HEK293T (cell line): Measurements from ENCODE around the gene PTGES3L.

Experiments
- ARNT ChIP-seq: fragments of 450-650 bp; IDR thresholded peaks from 2 replicates; pipeline ENCODE4 v1.6.1; 2017; ENCODE audit warnings: mild to moderate bottlenecking
- BHLHE40 ChIP-seq: fragments of 450-650 bp; IDR thresholded peaks from 2 replicates; pipeline ENCODE4 v1.6.1; 2016; ENCODE audit warnings: mild to moderate bottlenecking, moderate library complexity, borderline replicate concordance
- ELF4 ChIP-seq: fragments of 450-650 bp; IDR thresholded peaks from 2 replicates; pipeline ENCODE4 v1.6.1; 2017; ENCODE audit warnings: antibody characterized with exemption
- FOXA1 ChIP-seq: fragments of 450-650 bp; IDR thresholded peaks from 2 replicates; pipeline ENCODE4 v1.6.1; 2016; ENCODE audit warnings: mild to moderate bottlenecking
- FOXK2 ChIP-seq: fragments of 450-650 bp; IDR thresholded peaks from 2 replicates; pipeline ENCODE4 v1.6.1; 2016; ENCODE audit warnings: mild to moderate bottlenecking
- HDGF ChIP-seq: fragments of 450-650 bp; IDR thresholded peaks from 2 replicates; pipeline ENCODE4 v1.6.1; 2017; ENCODE audit warnings: antibody characterized with exemption, borderline replicate concordance
- NFRKB ChIP-seq: fragments of 450-650 bp; IDR thresholded peaks from 2 replicates; pipeline ENCODE4 v1.6.1; 2016; ENCODE audit warnings: mild to moderate bottlenecking, moderate library complexity
- SP1 ChIP-seq: fragments of 450-650 bp; IDR thresholded peaks from 2 replicates; pipeline ENCODE4 v1.6.1; 2017
- SUZ12 ChIP-seq: fragments of 450-650 bp; IDR thresholded peaks from 2 replicates; pipeline ENCODE4 v1.6.1; 2016; ENCODE audit warnings: mild to moderate bottlenecking
- TARDBP ChIP-seq: fragments of 450-650 bp; IDR thresholded peaks from 2 replicates; pipeline ENCODE4 v1.6.1; 2016

- TF ChIP-seq TARDBP (no peak), FOXK2 (no peak), SP1 (no peak), ELF4 (no peak), ARNT (no peak), SUZ12 (no peak), FOXA1 (no peak), HDGF (no peak), BHLHE40 (no peak), NFRKB (no peak)
Measured at GRCh38 chr17:43010667-43011308, 30.9 kb upstream of the PTGES3L start.
